Esophagus (tissue), 2 donors: ENCODE measurements around the gene SLC6A7. TPM values are rescaled to one million over a fixed set of nuclear protein-coding genes. Genes with fewer than 3 reads are reported as not detected.

ENCODE experiments used
- H3K27ac ChIP-seq, 2 donors: one replicate each; pipeline ENCODE4 v1.5.1; 2013; ENCODE audit warnings: low read depth in 2 of 2, mild to moderate bottlenecking in 2 of 2, inconsistent platforms in 1 of 2, low read length in 1 of 2, moderate library complexity in 1 of 2
- H3K27me3 ChIP-seq, 2 donors: one replicate each; pipeline ENCODE4 v1.6.1; 2013; ENCODE audit warnings: low read length in 2 of 2, control low read depth in 1 of 2, mild to moderate bottlenecking in 1 of 2; ENCODE audit not compliant: insufficient read depth in 2 of 2, control insufficient read depth in 1 of 2
- H3K36me3 ChIP-seq, 2 donors: one replicate each; pipeline ENCODE4 v1.6.1; 2013; ENCODE audit warnings: low read length in 1 of 2; ENCODE audit not compliant: control insufficient read depth in 2 of 2, insufficient read depth in 2 of 2
- H3K4me1 ChIP-seq, 2 donors: one replicate each; pipeline ENCODE4 v1.6.1; 2013; ENCODE audit warnings: low read length in 1 of 2; ENCODE audit not compliant: control insufficient read depth in 2 of 2, insufficient read depth in 2 of 2
- H3K4me3 ChIP-seq, 2 donors: one replicate each; pipeline ENCODE4 v1.5.1; 2013; ENCODE audit warnings: low read length in 2 of 2, mild to moderate bottlenecking in 2 of 2, low read depth in 1 of 2, moderate library complexity in 1 of 2
- H3K9me3 ChIP-seq, 2 donors: one replicate each; pipeline ENCODE4 v1.6.1; 2013; ENCODE audit warnings: mild to moderate bottlenecking in 2 of 2, low read depth in 1 of 2, low read length in 1 of 2, moderate library complexity in 1 of 2; ENCODE audit not compliant: control insufficient read depth in 2 of 2, insufficient read depth in 1 of 2
- WGBS, 2 donors: extraction: QIAGEN DNeasy Blood & Tissue Kit; methylation state at CpG; one replicate each; pipeline ENCODE4 v1.1.7; 2013; 5-methylcytosine and 5-hydroxymethylcytosine counted together
- polyA plus RNA-seq, 2 donors: library from polyadenylated mRNA; stranded (reverse); fragments of 200-250 nt; gene quantifications; one replicate each; pipeline ENCODE4 v1.2.3, GENCODE V29; 2013
- donor health status: healthy with polysubstance abuse.
- donor health status: Bipolar disorder and iron deficiency.

SLC6A7 gene
- polyA plus RNA-seq, 2 donors: not detected

DNA sequence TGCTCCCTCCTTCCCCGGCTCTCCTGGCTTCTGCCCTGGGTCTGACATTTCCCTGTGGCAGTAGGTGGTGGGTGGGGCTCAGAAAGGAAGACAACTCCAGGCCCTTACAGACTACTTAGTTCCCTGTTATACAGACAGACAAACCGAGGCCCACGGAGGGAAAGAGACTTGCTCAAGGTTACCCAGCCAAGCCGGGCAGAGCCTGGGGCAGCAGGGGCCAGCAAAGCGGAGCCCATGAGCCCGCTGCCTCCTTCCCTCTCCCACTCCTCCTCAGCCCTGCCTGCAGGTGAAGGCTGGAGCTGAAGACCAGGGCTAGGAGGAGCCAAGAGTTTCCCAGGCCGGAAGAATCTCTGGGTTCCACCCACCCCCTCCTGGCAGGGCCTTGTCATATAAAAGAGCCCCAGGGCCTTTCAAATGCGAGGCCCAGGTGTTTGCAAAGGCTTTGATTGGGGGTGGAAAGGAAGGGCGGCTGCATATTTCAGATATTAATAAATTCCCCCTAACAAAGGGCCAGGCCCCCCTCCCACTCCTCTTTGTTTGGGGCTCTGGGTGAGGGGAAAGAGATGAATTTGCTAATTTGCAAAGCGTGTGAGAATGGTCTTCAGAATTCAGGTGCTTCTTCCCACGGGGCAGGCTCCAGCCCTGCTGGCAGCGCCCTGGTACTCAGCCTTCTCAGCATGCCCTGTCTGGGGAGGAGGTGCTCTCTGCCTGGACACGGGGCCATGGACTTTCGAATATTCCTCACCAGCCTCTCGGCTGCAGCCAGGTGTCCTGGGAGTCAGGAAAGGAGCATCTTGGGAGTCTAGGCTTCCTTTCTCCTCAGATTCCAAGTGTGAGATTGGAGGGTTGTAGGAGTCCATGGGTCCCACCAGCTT lies 21.5 kb downstream of the SLC6A7 start:
- H3K4me3 ChIP-seq: no peak overlapping the region
- no peaks in the 10 kb centered on the region for H3K36me3 ChIP-seq
- H3K27me3 ChIP-seq: no peaks in the 10 kb centered on the region
- H3K4me1 ChIP-seq: peaks cover 0 to 2% of the 10 kb centered on the region in 2 donors
- H3K9me3 ChIP-seq: no peaks in the 10 kb centered on the region
- 80 to 83% methylated on average over 15 of the region's 15 CpGs for WGBS, 2 donors
- no peak overlapping the region for H3K27ac ChIP-seq

DNA sequence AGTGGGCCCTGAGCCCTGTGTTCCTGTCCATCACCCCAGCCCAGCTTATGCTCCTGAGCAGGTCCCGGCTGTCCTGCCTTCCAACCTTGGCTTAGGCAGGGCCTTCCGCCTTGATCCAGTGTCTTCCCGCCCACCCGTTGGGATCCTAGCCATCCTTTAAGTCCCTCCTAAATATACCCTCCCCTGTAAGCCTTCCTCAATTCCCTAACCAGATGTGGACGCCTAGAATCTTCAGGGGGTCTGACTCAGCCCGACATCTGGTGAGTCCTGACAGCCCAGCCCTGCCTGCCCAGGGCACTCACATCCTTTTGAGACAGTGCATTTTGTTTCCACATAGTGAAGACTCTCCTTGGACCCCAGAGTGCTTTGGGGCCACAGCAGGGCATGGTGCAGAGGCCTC lies 23.7 kb downstream of the SLC6A7 start:
- Histone ChIP-seq H3K9me3 (no peaks in the 10 kb centered on the region), H3K27me3 (no peaks in the 10 kb centered on the region), H3K4me3 (no peak overlapping the region), H3K4me1 (peaks cover 0 to 2% of the 10 kb centered on the region in 2 donors), H3K27ac (no peak overlapping the region), H3K36me3 (no peaks in the 10 kb centered on the region)
- WGBS, 2 donors: 77 to 81% methylated on average over 6 of the region's 6 CpGs

DNA sequence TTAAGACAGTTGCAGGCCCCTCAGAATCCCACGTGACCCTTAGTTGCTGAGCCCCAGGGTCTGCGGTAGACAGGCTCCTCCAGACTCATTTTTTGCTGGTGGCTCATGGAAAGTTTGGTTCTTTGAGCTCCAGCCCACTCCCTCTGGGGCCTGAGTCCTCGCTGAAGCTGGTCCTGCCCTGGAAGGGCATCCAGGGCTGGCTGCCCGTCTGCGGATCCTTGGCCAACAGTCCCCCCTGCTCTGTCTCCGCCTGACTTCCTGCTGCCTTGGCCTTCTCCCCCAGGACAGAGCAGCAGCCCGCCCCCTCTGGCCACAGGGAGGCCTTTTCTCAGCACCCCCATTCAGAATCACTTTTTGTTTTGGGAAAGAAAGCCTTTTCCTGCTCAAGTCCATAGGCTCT lies 24.4 kb downstream of the SLC6A7 start:
- H3K9me3 ChIP-seq: no peaks in the 10 kb centered on the region
- no peaks in the 10 kb centered on the region for H3K36me3 ChIP-seq
- H3K4me1 ChIP-seq: peaks cover 0 to under 1% of the 10 kb centered on the region in 2 donors
- WGBS, 2 donors: 69 to 70% methylated on average over 7 of the region's 7 CpGs
- H3K27ac ChIP-seq: no peak overlapping the region
- H3K4me3 ChIP-seq: no peak overlapping the region
- H3K27me3 ChIP-seq: no peaks in the 10 kb centered on the region

DNA sequence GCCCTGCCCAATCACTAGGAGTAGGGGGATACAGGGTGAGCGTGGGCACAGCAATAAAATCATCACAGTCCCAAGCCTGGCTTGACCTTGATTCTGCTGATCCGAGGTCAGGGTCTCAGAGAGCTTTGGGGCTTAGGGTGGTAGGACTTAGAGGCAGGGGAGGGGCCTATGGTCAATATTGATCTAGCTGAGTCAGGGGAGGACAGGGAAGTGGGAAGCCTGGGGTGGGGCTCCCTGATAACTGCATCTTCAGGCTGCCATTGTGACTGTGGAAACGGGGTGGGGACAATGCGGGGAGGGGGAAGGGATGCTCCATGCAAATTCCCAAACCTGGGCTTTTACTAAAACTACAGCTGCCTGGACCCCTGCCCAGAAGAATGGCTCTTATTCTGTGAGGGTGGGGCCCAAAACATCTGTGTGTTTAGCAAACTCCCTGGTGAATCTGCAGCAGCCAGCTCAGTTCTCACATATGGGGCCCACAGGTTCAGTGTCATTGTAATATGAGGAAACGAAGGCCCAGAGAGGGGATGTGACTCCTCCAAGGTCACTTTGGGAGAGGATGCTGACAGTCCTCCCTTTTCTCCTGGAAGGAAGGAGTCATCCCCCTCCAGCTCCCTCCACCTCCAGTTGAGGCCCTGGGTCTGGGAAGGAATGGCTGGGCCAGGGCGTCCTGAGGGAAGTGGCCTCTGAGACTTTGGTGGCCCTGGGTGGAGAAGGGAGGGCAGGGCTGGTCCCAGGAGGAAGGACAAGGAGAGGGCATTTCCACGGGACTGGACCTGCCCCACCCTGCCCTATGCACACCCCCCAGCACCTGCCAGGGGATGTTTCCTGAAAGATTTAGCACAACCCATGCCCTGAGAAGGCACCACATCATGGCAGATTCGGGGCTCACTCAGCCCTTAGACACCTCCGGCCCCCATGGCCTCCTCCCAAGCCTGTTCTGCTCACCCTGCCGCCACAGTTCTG lies 26.4 kb downstream of the SLC6A7 start:
- no peaks in the 10 kb centered on the region for H3K36me3 ChIP-seq
- no peak overlapping the region for H3K27ac ChIP-seq
- 64 to 71% methylated on average over 10 of the region's 10 CpGs for WGBS, 2 donors
- no peaks in the 10 kb centered on the region for H3K4me1 ChIP-seq
- no peaks in the 10 kb centered on the region for H3K27me3 ChIP-seq
- no peaks in the 10 kb centered on the region for H3K9me3 ChIP-seq
- H3K4me3 ChIP-seq: no peak overlapping the region

DNA sequence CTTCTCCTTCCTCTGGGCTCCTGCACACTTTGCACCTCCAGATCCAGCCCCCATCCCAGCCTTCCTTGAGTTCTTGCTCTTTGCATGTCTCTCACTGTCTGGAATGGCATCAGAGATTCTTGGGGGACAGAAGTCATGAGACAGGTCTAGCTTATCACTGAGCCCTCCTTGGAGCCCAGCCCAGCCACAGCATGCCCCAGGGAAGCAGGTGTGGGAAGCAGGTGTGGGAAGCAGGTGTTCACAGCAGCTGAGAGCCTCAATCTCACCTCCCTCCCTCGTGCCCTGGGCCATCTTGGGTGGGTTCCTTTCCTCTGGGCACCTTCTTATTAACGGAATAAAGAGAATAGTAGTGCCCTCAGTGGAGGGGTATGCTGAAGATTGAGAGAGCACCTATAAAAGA lies 27.2 kb downstream of the SLC6A7 start:
- Histone ChIP-seq H3K4me3 (no peak overlapping the region), H3K27me3 (no peaks in the 10 kb centered on the region), H3K4me1 (no peaks in the 10 kb centered on the region), H3K36me3 (no peaks in the 10 kb centered on the region), H3K9me3 (no peaks in the 10 kb centered on the region), H3K27ac (no peak overlapping the region)
- WGBS, 2 donors: 48 to 53% methylated on average over 2 of the region's 2 CpGs

DNA sequence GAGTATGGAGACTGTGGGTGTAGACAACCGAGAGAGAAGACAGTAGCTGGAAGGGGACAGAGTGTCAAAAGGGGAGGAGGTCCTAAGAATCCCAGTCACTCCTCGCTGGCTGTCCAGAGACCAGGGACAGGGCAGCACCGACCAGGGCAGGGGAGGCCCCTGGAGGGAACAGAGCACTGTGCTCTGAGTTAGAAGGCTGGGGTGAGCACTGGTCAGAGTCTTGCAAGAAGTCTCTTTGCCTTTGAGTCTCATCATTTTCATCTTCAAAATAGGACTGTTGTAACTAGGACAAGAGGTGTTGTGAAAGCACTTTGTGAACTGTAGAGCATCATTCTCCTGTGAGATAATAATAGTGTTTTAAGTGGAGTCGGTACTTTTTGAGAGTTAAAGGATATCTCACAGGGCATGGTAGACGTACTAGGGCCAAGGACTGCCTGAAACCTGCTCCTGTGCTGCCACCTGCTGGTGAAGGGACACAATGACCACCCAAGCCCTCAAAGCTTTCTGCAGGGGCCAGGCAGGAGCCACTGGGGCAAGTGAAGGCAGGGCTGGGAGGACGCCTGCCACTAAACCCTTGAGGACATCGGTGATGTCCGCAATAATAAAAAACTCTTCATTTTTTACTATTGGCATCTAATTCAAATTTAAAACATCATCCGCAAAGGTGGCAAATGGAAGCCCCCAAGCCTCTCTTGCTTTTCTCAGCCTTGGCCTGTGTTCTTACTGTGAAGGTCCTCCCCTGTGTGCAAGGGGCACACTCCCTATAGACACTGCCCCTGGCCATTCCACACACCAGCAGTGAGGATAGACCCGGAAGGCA lies 28.2 kb downstream of the SLC6A7 start:
- no peaks in the 10 kb centered on the region for H3K36me3 ChIP-seq
- H3K27me3 ChIP-seq: no peaks in the 10 kb centered on the region
- H3K4me3 ChIP-seq: no peak overlapping the region
- H3K9me3 ChIP-seq: no peaks in the 10 kb centered on the region
- H3K4me1 ChIP-seq: no peaks in the 10 kb centered on the region
- WGBS, 2 donors: 27 to 33% methylated on average over 10 of the region's 10 CpGs
- H3K27ac ChIP-seq: no peak overlapping the region

DNA sequence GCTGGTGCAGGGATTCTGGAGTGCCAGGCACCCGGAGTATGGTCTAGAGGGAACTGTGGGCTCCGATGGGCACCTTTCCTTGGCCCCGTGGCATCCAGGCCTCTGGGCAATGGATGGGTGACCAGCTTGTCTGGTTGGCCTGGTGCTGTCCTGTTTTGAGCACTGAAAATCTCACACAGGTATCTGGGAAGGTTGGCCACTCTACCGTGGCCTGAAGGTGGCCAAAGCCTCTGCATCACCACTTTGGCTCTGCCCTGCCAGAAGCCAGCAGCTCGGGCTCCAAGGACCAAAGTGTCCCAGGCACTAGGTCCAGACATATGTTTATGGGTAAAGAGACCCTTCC lies 28.8 kb downstream of the SLC6A7 start:
- Histone ChIP-seq H3K9me3 (no peaks in the 10 kb centered on the region), H3K4me3 (no peak overlapping the region), H3K36me3 (no peaks in the 10 kb centered on the region), H3K4me1 (no peaks in the 10 kb centered on the region), H3K27ac (no peak overlapping the region), H3K27me3 (no peaks in the 10 kb centered on the region)
- WGBS, 2 donors: 70 to 78% methylated on average over 5 of the region's 5 CpGs

DNA sequence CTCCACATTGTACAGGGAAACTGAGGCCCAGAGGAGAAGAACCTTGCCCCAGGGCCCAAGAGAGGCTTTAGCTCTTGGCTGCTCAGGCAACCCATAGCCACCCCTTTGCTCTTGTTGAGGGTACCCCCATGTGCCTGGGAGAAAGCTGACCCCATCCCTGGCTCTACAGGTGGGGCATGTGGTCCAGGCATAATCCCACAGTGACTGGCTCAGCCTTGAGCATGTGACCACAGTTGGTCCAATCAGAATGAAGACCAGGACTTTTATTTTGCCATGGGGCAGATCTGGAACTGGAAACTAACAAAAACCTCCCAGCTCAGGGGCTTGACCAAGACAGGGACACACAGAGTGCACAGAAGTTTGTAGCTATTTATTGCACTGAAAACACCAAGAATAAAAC lies 29.3 kb downstream of the SLC6A7 start:
- Histone ChIP-seq H3K4me3 (no peak overlapping the region), H3K27ac (no peak overlapping the region), H3K9me3 (no peaks in the 10 kb centered on the region), H3K36me3 (no peaks in the 10 kb centered on the region), H3K27me3 (no peaks in the 10 kb centered on the region), H3K4me1 (no peaks in the 10 kb centered on the region)

DNA sequence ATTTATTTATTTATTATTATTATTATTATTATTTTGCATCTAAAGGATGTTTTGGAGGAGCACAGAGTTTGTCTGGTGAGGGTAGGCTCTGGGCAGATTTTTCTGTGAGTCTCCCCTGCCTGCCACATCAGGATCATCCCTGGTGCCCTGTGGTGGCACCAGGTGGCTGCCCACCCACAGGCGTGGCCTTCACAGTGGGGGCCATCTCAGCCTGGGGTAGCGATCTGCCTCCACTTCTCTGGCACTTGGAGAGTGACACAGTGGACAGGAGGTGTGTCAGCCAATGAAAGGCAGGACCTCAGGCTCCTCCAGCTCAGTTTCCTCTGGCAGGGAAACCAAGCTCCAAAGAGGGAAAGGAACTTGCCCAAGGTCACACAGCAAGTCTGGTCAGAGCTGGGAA lies 30.0 kb downstream of the SLC6A7 start:
- Histone ChIP-seq H3K27ac (no peak overlapping the region), H3K4me3 (no peak overlapping the region), H3K9me3 (no peaks in the 10 kb centered on the region), H3K4me1 (no peaks in the 10 kb centered on the region), H3K36me3 (no peaks in the 10 kb centered on the region), H3K27me3 (no peaks in the 10 kb centered on the region)
- WGBS, 2 donors: 84 to 87% methylated on average over 2 of the region's 2 CpGs
